A549 (cell line): ENCODE data around the gene FAM83G. TPM values are rescaled to one million over a fixed set of nuclear protein-coding genes. Genes with fewer than 3 reads are reported as not detected.

Source experiments
- ATAC-seq, 2 experiments: fragments of 200-7000 bp in 1 of 2; fragments of >200 bp in 1 of 2; cut with Nextera tagmentation in 1 of 2; cut with Tn5 transposase in 1 of 2; 3 replicates each; pipeline versions ENCODE4 v1.8.0 to v1.9.1; 2018 to 2020; ENCODE audit warnings: mild to moderate bottlenecking in 1 of 2, moderate library complexity in 1 of 2
- CTCF ChIA-PET: fragments of 300-600 bp; sonication (Branson Sonifier 250); formaldehyde crosslinking; extraction: SDS; loops from one replicate; lab custom pipeline; 2021; ENCODE audit warnings: antibody characterized with exemption, inconsistent platforms; lab: Yijun Ruan, JAX
- POLR2A ChIA-PET: fragments of 350-600 bp; formaldehyde crosslinking; extraction: SDS; loops from one replicate; lab custom pipeline; 2021; ENCODE audit warnings: antibody characterized with exemption, inconsistent platforms; lab: Yijun Ruan, JAX
- DNase-seq, 2 experiments: peaks; one replicate each; pipeline versions ENCODE4 v3.0.0 to v3.0.0-alpha.2; 2011 to 2016; ENCODE audit warnings: low read depth in 1 of 2, low spot score in 1 of 2
- FAIRE-seq: peaks from 2 replicates; lab custom pipeline; 2011; peaks lifted over from hg19 to GRCh38; lab: Jason Lieb, UNC
- H3K27ac ChIP-seq, 2 experiments: fragments of >200 bp; sonication (Bioruptor Twin); formaldehyde crosslinking; 3 replicates each; pipeline ENCODE4 v1.5.1; 2016 to 2017
- H3K4me1 ChIP-seq: fragments of >200 bp; sonication (Bioruptor Twin); formaldehyde crosslinking; 3 replicates; pipeline ENCODE4 v1.6.1; 2016
- H3K4me2 ChIP-seq: fragments of >200 bp; sonication (Bioruptor Twin); formaldehyde crosslinking; 3 replicates; pipeline ENCODE4 v1.6.1; 2016
- H3K4me3 ChIP-seq: fragments of >200 bp; sonication (Bioruptor Twin); formaldehyde crosslinking; 3 replicates; pipeline ENCODE4 v1.5.1; 2016
- H3K9me3 ChIP-seq: fragments of >200 bp; sonication (Bioruptor Twin); formaldehyde crosslinking; 3 replicates; pipeline ENCODE4 v1.6.1; 2016
- CBX8 ChIP-seq: fragments of 200-600 bp; sonication (generic); IDR thresholded peaks from 2 replicates; pipeline ENCODE4 v1.6.1; 2016
- EHF ChIP-seq: fragments of 250-450 bp; sonication (Bioruptor Pico); IDR thresholded peaks from 2 replicates; pipeline ENCODE4 v1.5.0; 2020; ENCODE audit warnings: mild to moderate bottlenecking
- ESRRA ChIP-seq: fragments of 150-350 bp; IDR thresholded peaks from 2 replicates; pipeline ENCODE4 v1.6.1; 2014; ENCODE audit warnings: mild to moderate bottlenecking, low read length, borderline replicate concordance
- FOSB ChIP-seq: fragments of 250-450 bp; sonication (Bioruptor Pico); IDR thresholded peaks from 2 replicates; pipeline ENCODE4 v1.5.0; 2020; ENCODE audit warnings: mild to moderate bottlenecking, moderate library complexity
- FOSL2 ChIP-seq, 2 experiments: fragments of 450-650 bp in 1 of 2; fragments of >200 bp in 1 of 2; sonication (Bioruptor Twin) in 1 of 2; formaldehyde crosslinking; IDR thresholded peaks; 2 replicates each; pipeline versions ENCODE4 v1.5.0 to v1.6.1; 2016 to 2020; ENCODE audit warnings: mild to moderate bottlenecking in 1 of 2, moderate library complexity in 1 of 2
- FOXS1 ChIP-seq: fragments of 250-450 bp; sonication (Bioruptor Pico); IDR thresholded peaks from 2 replicates; pipeline ENCODE4 v1.5.0; 2020; ENCODE audit warnings: mild to moderate bottlenecking, moderate library complexity
- GATA3 ChIP-seq: IDR thresholded peaks from 2 replicates; pipeline ENCODE4 v1.6.1; 2012; ENCODE audit warnings: borderline replicate concordance
- HOXB13 ChIP-seq: fragments of 250-450 bp; sonication (Bioruptor Pico); IDR thresholded peaks from 2 replicates; pipeline ENCODE4 v1.5.0; 2020; ENCODE audit warnings: low read depth, mild to moderate bottlenecking, moderate library complexity
- JUN ChIP-seq, 2 experiments: fragments of >200 bp; sonication (Bioruptor Twin); formaldehyde crosslinking; IDR thresholded peaks; 2 replicates in 1 of 2; 3 replicates in 1 of 2; pipeline ENCODE4 v1.6.1; 2016 to 2017
- JUNB ChIP-seq: fragments of >200 bp; sonication (Bioruptor Twin); formaldehyde crosslinking; IDR thresholded peaks from 2 replicates; pipeline ENCODE4 v1.6.1; 2016
- KDM1A ChIP-seq: fragments of 200-600 bp; sonication (generic); IDR thresholded peaks from 2 replicates; pipeline ENCODE4 v1.6.1; 2016; ENCODE audit warnings: low read depth, mild to moderate bottlenecking
- NPAS2 ChIP-seq: fragments of 250-450 bp; sonication (Bioruptor Pico); IDR thresholded peaks from 2 replicates; pipeline ENCODE4 v1.8.0; 2022; ENCODE audit warnings: mild to moderate bottlenecking, moderate library complexity, borderline replicate concordance
- NR3C1 ChIP-seq: fragments of >200 bp; sonication (Bioruptor Twin); formaldehyde crosslinking; IDR thresholded peaks from 3 replicates; pipeline ENCODE4 v1.6.1; 2017
- RCOR1 ChIP-seq: fragments of 150-350 bp; IDR thresholded peaks from 2 replicates; pipeline ENCODE4 v1.6.1; 2014; ENCODE audit warnings: antibody characterized with exemption, low read length, low read depth
- RFX5 ChIP-seq: fragments of 450-650 bp; IDR thresholded peaks from 2 replicates; pipeline ENCODE4 v1.7.1; 2014; ENCODE audit warnings: antibody characterized with exemption, mild to moderate bottlenecking, moderate library complexity
- RNF2 ChIP-seq: fragments of 200-600 bp; sonication (generic); IDR thresholded peaks from 2 replicates; pipeline ENCODE4 v1.6.1; 2016; ENCODE audit warnings: low read depth, mild to moderate bottlenecking, antibody characterized with exemption, moderate library complexity, borderline replicate concordance
- TFCP2L1 ChIP-seq: fragments of 250-450 bp; sonication (Bioruptor Pico); IDR thresholded peaks from 2 replicates; pipeline ENCODE4 v1.5.0; 2021; ENCODE audit warnings: mild to moderate bottlenecking
- TP53 ChIP-seq: fragments of 250-450 bp; sonication (Bioruptor Pico); IDR thresholded peaks from 2 replicates; pipeline ENCODE4 v1.5.0; 2021; ENCODE audit warnings: mild to moderate bottlenecking, moderate library complexity
- ZC3H11A ChIP-seq: fragments of 450-650 bp; IDR thresholded peaks from 2 replicates; pipeline ENCODE4 v1.6.1; 2014; ENCODE audit warnings: antibody characterized with exemption, mild to moderate bottlenecking
- ZFP36 ChIP-seq: fragments of 450-650 bp; IDR thresholded peaks from 2 replicates; pipeline ENCODE4 v1.6.1; 2014; ENCODE audit warnings: borderline replicate concordance; ENCODE audit not compliant: partially characterized antibody
- ZSCAN20 ChIP-seq: fragments of 250-450 bp; sonication (Bioruptor Pico); IDR thresholded peaks from 2 replicates; pipeline ENCODE4 v1.8.0; 2022; ENCODE audit warnings: mild to moderate bottlenecking, moderate library complexity
- WGBS: methylation state at CpG from one replicate; pipeline ENCODE4 v1.1.6; 2017; ENCODE audit errors: missing lambda C conversion rate; 5-methylcytosine and 5-hydroxymethylcytosine counted together
- polyA plus RNA-seq, 4 experiments: library from polyadenylated mRNA; depleted of rRNA in 3 of 4; stranded (reverse); fragments of >200 nt; fragmentation: RNase III in 1 of 4; extraction: RNeasy Plus Mini Kit Qiagen cat#74134 plus additional on column Dnase treatment in 1 of 4; gene quantifications; 2 replicates in 3 of 4; 3 replicates in 1 of 4; pipeline ENCODE4 v1.2.3, GENCODE V29; 2011 to 2017
- TF ChIP-seq, protein P1 (sequence below): fragments of >200 bp; sonication (Bioruptor Twin); formaldehyde crosslinking; IDR thresholded peaks from 2 replicates; pipeline ENCODE4 v1.6.1; 2016
- TF ChIP-seq, protein P2 (sequence below): fragments of 450-650 bp; IDR thresholded peaks from 2 replicates; pipeline ENCODE4 v1.6.1; 2014; ENCODE audit warnings: antibody characterized with exemption
- TF ChIP-seq, protein P3 (sequence below): fragments of 250-450 bp; sonication (Bioruptor Pico); IDR thresholded peaks from 2 replicates; pipeline ENCODE4 v1.5.0; 2020; ENCODE audit warnings: low read depth, mild to moderate bottlenecking, moderate library complexity
- TF ChIP-seq, protein P4 (sequence below): fragments of 200-600 bp; sonication (generic); IDR thresholded peaks from 2 replicates; pipeline ENCODE4 v1.6.1; 2016; ENCODE audit warnings: antibody characterized with exemption, mild to moderate bottlenecking, moderate library complexity
- TF ChIP-seq, protein P5 (sequence below): fragments of 250-450 bp; sonication (Bioruptor Pico); IDR thresholded peaks from 2 replicates; pipeline ENCODE4 v1.5.0; 2021; ENCODE audit warnings: mild to moderate bottlenecking, moderate library complexity, borderline replicate concordance

Gene FAM83G
- polyA plus RNA-seq, 2 of the 4 experiments (the other 2 are of a cell fraction) = 11.0 to 22.0 TPM

DNA sequence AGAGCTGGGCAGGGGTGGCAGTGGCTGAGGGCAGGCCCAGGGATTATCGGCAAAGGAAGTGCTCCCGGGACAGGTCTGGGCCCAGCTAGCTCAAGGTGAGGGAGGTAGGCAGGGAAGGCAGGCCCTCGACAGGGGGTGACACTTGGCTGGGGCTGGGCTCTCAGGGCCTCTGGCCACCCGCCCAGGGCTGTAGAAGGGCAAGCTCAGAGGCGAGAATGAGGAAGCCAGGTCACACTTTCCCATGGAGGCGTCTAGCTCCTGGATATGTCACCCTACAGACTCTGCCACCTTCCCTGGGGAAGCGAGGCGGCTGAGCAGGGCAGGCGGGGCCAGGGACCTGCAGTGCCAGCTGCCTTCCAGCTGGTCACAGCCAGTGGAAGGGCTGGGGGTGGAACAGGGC lies 19.1 kb downstream of the FAM83G start:
- ATAC-seq (no peak), FAIRE-seq (no peak), DNase-seq (no peak)
- Histone ChIP-seq H3K9me3 (no peaks in the 10 kb centered on the region), H3K4me2 (no peak overlapping the region), H3K4me1 (peaks cover 46% of the 10 kb centered on the region), H3K4me3 (no peak overlapping the region), H3K27ac (no peak overlapping the region)
- ChIA-PET POLR2A (no interaction called here), CTCF (interaction anchor here (0.8 to 20.6 kb wide), 4 partner anchors 8 to 25 kb away, joined by 3 to 215 read pairs (median 4); no protein-coding TSS in a partner anchor)
- TF ChIP-seq NR3C1 (no peak), FOXS1 (CRISPR knock-in tag) (no peak), ESRRA (no peak), ZFP36 (no peak), GATA3 (no peak), RNF2 (no peak), ZSCAN20 (CRISPR knock-in tag) (no peak), TP53 (CRISPR knock-in tag) (no peak), JUN (IDR thresholded peaks at IDR 0.05) (no peak), KDM1A (no peak), RCOR1 (no peak), NPAS2 (CRISPR knock-in tag) (no peak), JUNB (no peak), EHF (CRISPR knock-in tag) (no peak), TFCP2L1 (CRISPR knock-in tag) (no peak), FOSB (CRISPR knock-in tag) (no peak)
- TF ChIP-seq, protein P1, sequence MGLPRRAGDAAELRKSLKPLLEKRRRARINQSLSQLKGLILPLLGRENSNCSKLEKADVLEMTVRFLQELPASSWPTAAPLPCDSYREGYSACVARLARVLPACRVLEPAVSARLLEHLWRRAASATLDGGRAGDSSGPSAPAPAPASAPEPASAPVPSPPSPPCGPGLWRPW = no peak
- TF ChIP-seq, protein P2, sequence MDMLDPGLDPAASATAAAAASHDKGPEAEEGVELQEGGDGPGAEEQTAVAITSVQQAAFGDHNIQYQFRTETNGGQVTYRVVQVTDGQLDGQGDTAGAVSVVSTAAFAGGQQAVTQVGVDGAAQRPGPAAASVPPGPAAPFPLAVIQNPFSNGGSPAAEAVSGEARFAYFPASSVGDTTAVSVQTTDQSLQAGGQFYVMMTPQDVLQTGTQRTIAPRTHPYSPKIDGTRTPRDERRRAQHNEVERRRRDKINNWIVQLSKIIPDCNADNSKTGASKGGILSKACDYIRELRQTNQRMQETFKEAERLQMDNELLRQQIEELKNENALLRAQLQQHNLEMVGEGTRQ = no peak
- 91% methylated on average over 9 of the region's 9 CpGs for WGBS

DNA sequence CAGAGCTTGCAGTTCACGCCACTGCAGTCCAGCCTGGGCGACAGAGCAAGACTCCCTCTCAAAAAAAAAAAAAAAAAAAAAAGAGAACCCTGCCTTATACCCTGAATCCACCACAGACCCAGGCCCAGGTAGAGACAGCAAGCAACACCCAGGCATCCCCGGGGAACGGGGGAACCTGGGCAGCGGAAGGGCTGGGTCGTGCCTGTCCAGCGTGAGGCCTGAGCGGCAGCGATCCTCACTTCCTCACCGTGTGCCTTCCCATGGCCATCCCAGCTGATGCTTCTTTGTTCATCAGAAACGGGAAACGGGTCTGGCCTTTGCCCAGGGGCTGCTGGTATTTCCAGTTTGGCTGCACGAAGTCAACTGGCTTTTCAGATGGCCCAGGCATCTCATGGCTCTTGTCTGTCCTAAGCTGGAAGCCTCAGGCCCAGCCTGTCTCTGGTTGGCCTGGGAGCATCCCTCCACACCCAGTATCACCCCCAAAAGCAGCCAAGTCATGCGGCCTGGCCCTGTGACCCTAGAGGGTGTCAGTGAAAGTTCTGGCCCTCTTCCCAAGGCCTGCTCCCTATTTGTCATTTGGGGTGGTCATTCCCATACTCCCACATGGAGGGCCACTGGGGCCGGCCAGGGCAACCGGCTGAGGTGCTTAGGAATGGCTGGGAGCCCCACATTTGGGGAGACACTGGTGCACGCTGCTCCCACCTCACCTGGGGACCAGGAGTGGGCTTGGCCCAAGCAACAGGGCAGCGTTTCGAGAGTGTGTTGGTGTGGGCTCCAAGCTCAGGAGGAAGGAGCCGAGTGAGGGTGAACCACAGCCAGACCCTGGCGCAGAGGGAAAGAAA lies 20.1 kb downstream of the FAM83G start:
- Histone ChIP-seq H3K4me2 (no peak overlapping the region), H3K4me3 (no peak overlapping the region), H3K4me1 (peaks cover 41% of the 10 kb centered on the region), H3K27ac (no peak overlapping the region), H3K9me3 (no peaks in the 10 kb centered on the region)
- ATAC-seq (no peak), FAIRE-seq (no peak), DNase-seq (no peak)
- CTCF ChIA-PET = interaction anchor here (0.6 to 20.6 kb wide), 4 partner anchors 9 to 24 kb away, joined by 3 to 215 read pairs (median 4); no protein-coding TSS in a partner anchor
- POLR2A ChIA-PET = no interaction called here
- 92% methylated on average over 20 of the region's 21 CpGs for WGBS
- TF ChIP-seq RNF2 = no peak
- TF ChIP-seq CBX8 = no peak
- TF ChIP-seq TP53 (CRISPR knock-in tag) = no peak
- no peak for TF ChIP-seq ZC3H11A
- TF ChIP-seq, protein P3, sequence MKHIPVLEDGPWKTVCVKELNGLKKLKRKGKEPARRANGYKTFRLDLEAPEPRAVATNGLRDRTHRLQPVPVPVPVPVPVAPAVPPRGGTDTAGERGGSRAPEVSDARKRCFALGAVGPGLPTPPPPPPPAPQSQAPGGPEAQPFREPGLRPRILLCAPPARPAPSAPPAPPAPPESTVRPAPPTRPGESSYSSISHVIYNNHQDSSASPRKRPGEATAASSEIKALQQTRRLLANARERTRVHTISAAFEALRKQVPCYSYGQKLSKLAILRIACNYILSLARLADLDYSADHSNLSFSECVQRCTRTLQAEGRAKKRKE (CRISPR knock-in tag) = no peak
- TF ChIP-seq, protein P4, sequence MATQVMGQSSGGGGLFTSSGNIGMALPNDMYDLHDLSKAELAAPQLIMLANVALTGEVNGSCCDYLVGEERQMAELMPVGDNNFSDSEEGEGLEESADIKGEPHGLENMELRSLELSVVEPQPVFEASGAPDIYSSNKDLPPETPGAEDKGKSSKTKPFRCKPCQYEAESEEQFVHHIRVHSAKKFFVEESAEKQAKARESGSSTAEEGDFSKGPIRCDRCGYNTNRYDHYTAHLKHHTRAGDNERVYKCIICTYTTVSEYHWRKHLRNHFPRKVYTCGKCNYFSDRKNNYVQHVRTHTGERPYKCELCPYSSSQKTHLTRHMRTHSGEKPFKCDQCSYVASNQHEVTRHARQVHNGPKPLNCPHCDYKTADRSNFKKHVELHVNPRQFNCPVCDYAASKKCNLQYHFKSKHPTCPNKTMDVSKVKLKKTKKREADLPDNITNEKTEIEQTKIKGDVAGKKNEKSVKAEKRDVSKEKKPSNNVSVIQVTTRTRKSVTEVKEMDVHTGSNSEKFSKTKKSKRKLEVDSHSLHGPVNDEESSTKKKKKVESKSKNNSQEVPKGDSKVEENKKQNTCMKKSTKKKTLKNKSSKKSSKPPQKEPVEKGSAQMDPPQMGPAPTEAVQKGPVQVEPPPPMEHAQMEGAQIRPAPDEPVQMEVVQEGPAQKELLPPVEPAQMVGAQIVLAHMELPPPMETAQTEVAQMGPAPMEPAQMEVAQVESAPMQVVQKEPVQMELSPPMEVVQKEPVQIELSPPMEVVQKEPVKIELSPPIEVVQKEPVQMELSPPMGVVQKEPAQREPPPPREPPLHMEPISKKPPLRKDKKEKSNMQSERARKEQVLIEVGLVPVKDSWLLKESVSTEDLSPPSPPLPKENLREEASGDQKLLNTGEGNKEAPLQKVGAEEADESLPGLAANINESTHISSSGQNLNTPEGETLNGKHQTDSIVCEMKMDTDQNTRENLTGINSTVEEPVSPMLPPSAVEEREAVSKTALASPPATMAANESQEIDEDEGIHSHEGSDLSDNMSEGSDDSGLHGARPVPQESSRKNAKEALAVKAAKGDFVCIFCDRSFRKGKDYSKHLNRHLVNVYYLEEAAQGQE = no peak
- TF ChIP-seq NR3C1 = no peak
- TF ChIP-seq RFX5 = no peak
- TF ChIP-seq FOSL2 (IDR thresholded peaks at IDR 0.05) = no peak
- TF ChIP-seq FOSL2 (CRISPR knock-in tag; IDR thresholded peaks at IDR 0.05) = no peak
- TF ChIP-seq ESRRA = no peak
- no peak for TF ChIP-seq HOXB13 (CRISPR knock-in tag)
- TF ChIP-seq, protein P5, sequence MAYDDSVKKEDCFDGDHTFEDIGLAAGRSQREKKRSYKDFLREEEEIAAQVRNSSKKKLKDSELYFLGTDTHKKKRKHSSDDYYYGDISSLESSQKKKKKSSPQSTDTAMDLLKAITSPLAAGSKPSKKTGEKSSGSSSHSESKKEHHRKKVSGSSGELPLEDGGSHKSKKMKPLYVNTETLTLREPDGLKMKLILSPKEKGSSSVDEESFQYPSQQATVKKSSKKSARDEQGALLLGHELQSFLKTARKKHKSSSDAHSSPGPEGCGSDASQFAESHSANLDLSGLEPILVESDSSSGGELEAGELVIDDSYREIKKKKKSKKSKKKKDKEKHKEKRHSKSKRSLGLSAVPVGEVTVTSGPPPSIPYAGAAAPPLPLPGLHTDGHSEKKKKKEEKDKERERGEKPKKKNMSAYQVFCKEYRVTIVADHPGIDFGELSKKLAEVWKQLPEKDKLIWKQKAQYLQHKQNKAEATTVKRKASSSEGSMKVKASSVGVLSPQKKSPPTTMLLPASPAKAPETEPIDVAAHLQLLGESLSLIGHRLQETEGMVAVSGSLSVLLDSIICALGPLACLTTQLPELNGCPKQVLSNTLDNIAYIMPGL = no peak
